GM12878 (cell line): ENCODE data around the gene LIFR. TPM values are rescaled to one million over a fixed set of nuclear protein-coding genes. Genes with fewer than 3 reads are reported as not detected.

Source experiments
- ATAC-seq: fragments of 200-7000 bp; cut with Tn5 transposase; 3 replicates; pipeline ENCODE4 v1.9.1; 2020; ENCODE audit warnings: mild to moderate bottlenecking, moderate library complexity
- BruUV-seq: library from RNA; stranded (reverse); fragments of 400-500 nt; replicated peaks from 2 replicates; lab custom pipeline; 2021; lab: Mats Ljungman, UMichigan
- CTCF ChIA-PET: fragments of 300-600 bp; sonication (Branson Sonifier 250); formaldehyde crosslinking; extraction: SDS; loops from one replicate; lab custom pipeline; 2021; ENCODE audit warnings: inconsistent platforms; lab: Yijun Ruan, JAX
- POLR2A ChIA-PET: fragments of 350-600 bp; formaldehyde crosslinking; extraction: SDS; loops from one replicate; lab custom pipeline; 2021; ENCODE audit warnings: inconsistent platforms; lab: Charles Lee
- RAD21 ChIA-PET: fragments of 300-600 bp; sonication (Branson Sonifier 250); formaldehyde crosslinking; loops from one replicate; lab custom pipeline; 2023; ENCODE audit warnings: antibody characterized with exemption; ENCODE audit not compliant: unreplicated experiment; lab: Charles Lee
- SMC1A ChIA-PET: fragments of 300-600 bp; sonication (Branson Sonifier 250); formaldehyde crosslinking; loops from one replicate; lab custom pipeline; 2023; ENCODE audit not compliant: unreplicated experiment, uncharacterized antibody; lab: Charles Lee
- DNase-seq: peaks from one replicate; pipeline ENCODE4 v3.0.0-alpha.2; 2011; ENCODE audit warnings: low read depth, low spot score
- FAIRE-seq: peaks from 3 replicates; lab custom pipeline; 2011; peaks lifted over from hg19 to GRCh38; lab: Jason Lieb, UNC
- H2AFZ ChIP-seq: 2 replicates; pipeline ENCODE4 v1.6.0; 2011; ENCODE audit warnings: low read depth, low read length, control low read depth; ENCODE audit not compliant: control insufficient read depth
- H3K27ac ChIP-seq: 2 replicates; pipeline ENCODE4 v1.5.1; 2011; ENCODE audit warnings: control low read depth; ENCODE audit not compliant: control insufficient read depth, insufficient read depth
- H3K27me3 ChIP-seq, 2 experiments: replicated peaks in 1 of 2; 2 replicates each; pipeline versions ENCODE4 v1.6.0 to v1.6.1; 2011; ENCODE audit warnings: low read length in 1 of 2; ENCODE audit not compliant: control insufficient read depth in 2 of 2, insufficient read depth in 2 of 2
- H3K36me3 ChIP-seq, 2 experiments: 2 replicates each; pipeline ENCODE4 v1.5.1; 2011; ENCODE audit warnings: low read length in 1 of 2; ENCODE audit not compliant: control insufficient read depth in 2 of 2, insufficient read depth in 2 of 2
- H3K4me1 ChIP-seq: 2 replicates; pipeline ENCODE4 v1.6.1; 2011; ENCODE audit warnings: mild to moderate bottlenecking, low read length, moderate library complexity, mixed read lengths; ENCODE audit not compliant: control insufficient read depth, insufficient read depth
- H3K4me2 ChIP-seq: 2 replicates; pipeline ENCODE4 v1.6.0; 2011; ENCODE audit warnings: control low read depth; ENCODE audit not compliant: control insufficient read depth, insufficient read depth
- H3K4me3 ChIP-seq: fragments of 200-600 bp; sonication (generic); 2 replicates; pipeline ENCODE4 v1.5.1; 2016
- H3K79me2 ChIP-seq: 2 replicates; pipeline ENCODE4 v1.6.0; 2011; ENCODE audit warnings: low read length; ENCODE audit not compliant: control insufficient read depth, insufficient read depth
- H3K9ac ChIP-seq: 2 replicates; pipeline ENCODE4 v1.8.0; 2011; ENCODE audit warnings: low read length, control low read depth, mixed read lengths; ENCODE audit not compliant: control insufficient read depth, insufficient read depth
- H3K9me3 ChIP-seq: replicated peaks from 3 replicates; pipeline ENCODE4 v1.5.1; 2011; ENCODE audit warnings: mild to moderate bottlenecking, low read length; ENCODE audit not compliant: control insufficient read depth, insufficient read depth
- H4K20me1 ChIP-seq: 2 replicates; pipeline ENCODE4 v1.6.0; 2011; ENCODE audit not compliant: control insufficient read depth, insufficient read depth
- BACH1 ChIP-seq: fragments of 450-650 bp; IDR thresholded peaks from 2 replicates; pipeline ENCODE4 v1.6.1; 2017; ENCODE audit warnings: mild to moderate bottlenecking, borderline replicate concordance
- CREM ChIP-seq: IDR thresholded peaks from 2 replicates; pipeline ENCODE4 v1.6.1; 2014; ENCODE audit warnings: antibody characterized with exemption, low read depth
- EED ChIP-seq: sonication (generic); IDR thresholded peaks from 2 replicates; pipeline ENCODE4 v1.6.1; 2016; ENCODE audit warnings: antibody characterized with exemption, low read depth
- EGR1 ChIP-seq, 2 experiments: IDR thresholded peaks; 1 replicate in 1 of 2; 2 replicates in 1 of 2; pipeline ENCODE4 v1.6.1; 2011 to 2012; ENCODE audit warnings: low read depth in 2 of 2, low read length in 2 of 2, borderline replicate concordance in 1 of 2, mild to moderate bottlenecking in 1 of 2, moderate library complexity in 1 of 2
- IKZF2 ChIP-seq, 2 experiments: fragments of 450-650 bp; IDR thresholded peaks; 2 replicates each; pipeline ENCODE4 v1.6.1; 2017; ENCODE audit warnings: mild to moderate bottlenecking in 2 of 2, moderate library complexity in 2 of 2
- JUNB ChIP-seq: IDR thresholded peaks from 2 replicates; pipeline ENCODE4 v1.6.1; 2016; ENCODE audit warnings: antibody characterized with exemption, mild to moderate bottlenecking
- POU2F2 ChIP-seq: IDR thresholded peaks from 3 replicates; pipeline ENCODE4 v1.6.1; 2011; ENCODE audit warnings: low read depth, mild to moderate bottlenecking, low read length, borderline replicate concordance
- SMAD1 ChIP-seq: fragments of 450-650 bp; IDR thresholded peaks from 2 replicates; pipeline ENCODE4 v1.6.1; 2018; ENCODE audit warnings: mild to moderate bottlenecking, low read depth; ENCODE audit not compliant: partially characterized antibody
- STAT3 ChIP-seq: IDR thresholded peaks from 2 replicates; pipeline ENCODE4 v1.6.1; 2011; ENCODE audit warnings: low read depth, low read length, improper control_type of control experiment
- ZNF24 ChIP-seq: fragments of 450-650 bp; IDR thresholded peaks from 2 replicates; pipeline ENCODE4 v1.6.1; 2017; ENCODE audit warnings: antibody characterized with exemption, mild to moderate bottlenecking
- WGBS: methylation state at CpG from one replicate; pipeline ENCODE4 v1.1.6; 2016; ENCODE audit warnings: low lambda C conversion rate; ENCODE audit not compliant: insufficient replicate concordance, insufficient coverage; ENCODE audit errors: missing lambda C conversion rate; 5-methylcytosine and 5-hydroxymethylcytosine counted together
- in situ Hi-C: fragments of 300-500 bp; cut with MboI; formaldehyde crosslinking; loops from 9 replicates; pipeline ENCODE4 v1.14.3; 2018; ENCODE audit warnings: mixed read lengths
- intact Hi-C: fragments of 100-400 bp; cut with micrococcal nuclease; formaldehyde crosslinking; loops from one replicate; pipeline ENCODE4 v1.14.2; 2022; ENCODE audit not compliant: unreplicated experiment
- polyA plus RNA-seq, 11 experiments: library from polyadenylated mRNA; depleted of rRNA in 4 of 11; unstranded in 6 of 11; stranded (reverse) in 5 of 11; fragments of >200 nt; fragmentation: Nextera tagmentation in 4 of 11; fragmentation: Illumina TruSeq in 1 of 11; extraction: Ambion mirVana in 4 of 11; extraction: Trizol in 1 of 11; gene quantifications; 1 replicate in 1 of 11; 2 replicates in 10 of 11; pipeline versions ENCODE4 v1.2.1 to v1.2.3, GENCODE V29; 2011 to 2016; ENCODE audit warnings: inconsistent platforms in 2 of 11, missing spikeins in 2 of 11, low read depth in 1 of 11
- total RNA-seq, 4 experiments: library from RNA; depleted of rRNA in 3 of 4; stranded (reverse); fragments of >200 nt in 3 of 4; fragmentation: Illumina TruSeq in 1 of 4; extraction: Trizol in 1 of 4; gene quantifications; 2 replicates each; pipeline versions ENCODE4 v1.2.1 to v1.2.3, GENCODE V29; 2013 to 2021

Gene LIFR
- total and polyA plus RNA-seq, 10 of the 15 experiments (the other 5 are each of a cell fraction or from before 2014, with no cell fraction given) = 0.10 TPM; not detected in 9

DNA sequence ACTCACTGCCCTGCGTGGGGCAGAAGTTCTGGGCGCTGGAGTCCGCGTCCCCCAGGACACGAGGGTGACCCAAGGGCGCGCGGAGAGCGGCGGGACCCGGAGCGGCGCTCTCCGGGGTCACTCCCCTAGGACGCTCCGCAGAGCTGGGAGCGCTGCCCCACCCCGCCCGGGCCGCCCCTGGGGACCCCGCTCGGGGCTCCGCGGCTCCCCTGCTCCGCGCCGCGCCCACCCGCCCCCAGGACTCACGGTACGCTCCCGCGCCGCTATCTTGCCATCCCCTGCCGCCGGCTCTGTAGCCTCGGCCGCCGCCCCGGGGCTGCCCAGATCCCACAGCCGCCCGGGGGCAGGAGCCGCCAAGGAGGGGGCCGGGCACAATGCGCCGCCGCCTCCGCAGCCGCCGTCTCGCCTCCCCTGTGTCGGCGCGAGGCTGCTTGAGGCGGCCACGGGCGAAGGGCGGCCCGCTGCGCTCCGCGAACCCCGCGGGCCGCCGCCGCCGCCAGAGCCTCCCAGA lies 303 bp downstream of the LIFR start:
- Histone ChIP-seq H3K9me3 (no peaks in the 10 kb centered on the region), H3K27ac (no peak overlapping the region), H3K4me3 (no peak overlapping the region), H3K36me3 (no peaks in the 10 kb centered on the region), H4K20me1 (no peaks in the 10 kb centered on the region), H3K4me2 (no peak overlapping the region), H3K4me1 (no peaks in the 10 kb centered on the region), H3K27me3 (peaks cover 5 to 11% of the 10 kb centered on the region in 2 experiments; a peak in 2 of 4 replicates), H2AFZ (no peak overlapping the region), H3K79me2 (no peaks in the 10 kb centered on the region), H3K9ac (no peak overlapping the region)
- 15% methylated on average over 43 of the region's 68 CpGs for WGBS
- ChIA-PET CTCF (interaction anchor here (3.9 kb wide), 1 partner anchor 114 kb away, joined by 14 read pairs; no protein-coding TSS in a partner anchor), SMC1A (no interaction called here), RAD21 (no interaction called here), POLR2A (no interaction called here)
- intact Hi-C loops = no loop called here
- no peak for FAIRE-seq
- in situ Hi-C loops = no loop called here
- BruUV-seq = no TSS peak
- no peak for TF ChIP-seq EGR1 (IDR thresholded peaks at IDR 0.05; ENCODE audit: borderline replicate concordance in 1 of 2, low read depth in 2 of 2, low read length in 2 of 2)
- no peak for TF ChIP-seq CREM
- TF ChIP-seq JUNB = no peak
- no peak for TF ChIP-seq BACH1
- DNase-seq = no peak
- no peak for ATAC-seq

DNA sequence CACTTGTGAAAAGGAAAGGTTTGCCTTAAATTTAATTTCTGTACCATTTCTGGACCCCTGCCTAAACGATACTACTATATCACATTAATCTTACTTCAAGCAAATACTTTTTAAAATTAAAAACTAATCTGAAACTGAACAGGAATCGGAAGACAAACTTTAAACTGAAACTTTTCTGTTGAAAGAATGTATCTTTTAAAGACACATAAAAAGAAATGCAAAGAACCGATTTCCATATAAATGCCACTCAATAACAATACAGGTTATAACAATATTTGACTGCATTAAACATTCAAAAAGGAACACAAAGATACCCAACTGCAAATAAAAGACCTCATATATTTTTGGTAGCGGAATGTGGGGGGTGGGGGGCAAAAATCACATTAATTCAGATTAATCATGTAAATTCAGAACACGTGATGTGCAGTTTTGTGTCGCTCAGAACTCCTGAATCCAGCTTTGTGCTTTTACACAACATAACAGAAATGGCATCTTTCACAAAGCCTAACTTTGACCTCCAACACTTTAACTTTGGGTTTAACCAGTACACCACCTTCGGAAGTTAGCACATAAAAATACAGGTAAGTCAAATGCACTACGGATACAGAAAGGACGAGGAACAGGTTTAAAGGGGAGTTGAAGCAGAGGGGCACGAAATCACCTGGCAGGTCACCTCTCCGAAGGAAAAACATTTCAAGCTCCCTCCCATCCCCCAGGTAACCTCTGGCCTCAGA lies 925 bp downstream of the LIFR start:
- BruUV-seq = no TSS peak
- Histone ChIP-seq H2AFZ (no peak overlapping the region), H3K9me3 (no peaks in the 10 kb centered on the region), H3K27me3 (peaks cover 5 to 11% of the 10 kb centered on the region in 2 experiments; a peak in 2 of 4 replicates), H3K4me1 (no peaks in the 10 kb centered on the region), H3K79me2 (no peaks in the 10 kb centered on the region), H3K36me3 (no peaks in the 10 kb centered on the region), H4K20me1 (no peaks in the 10 kb centered on the region), H3K4me3 (no peak overlapping the region), H3K9ac (no peak overlapping the region), H3K27ac (no peak overlapping the region), H3K4me2 (no peak overlapping the region)
- no peak for TF ChIP-seq IKZF2 (IDR thresholded peaks at IDR 0.05)
- TF ChIP-seq SMAD1 = no peak
- no peak for TF ChIP-seq POU2F2
- no peak for TF ChIP-seq STAT3
- no peak for TF ChIP-seq ZNF24
- no peak for TF ChIP-seq EED
- ChIA-PET POLR2A (no interaction called here), RAD21 (no interaction called here), SMC1A (no interaction called here), CTCF (interaction anchor here (3.9 kb wide), 1 partner anchor 114 kb away, joined by 14 read pairs; no protein-coding TSS in a partner anchor)
- in situ Hi-C loops (no loop called here), intact Hi-C loops (no loop called here)
- FAIRE-seq = no peak
- no peak for ATAC-seq
- DNase-seq = no peak
- WGBS = 30% methylated on average over 11 of the region's 11 CpGs
